Measurements from ENCODE around the gene CD302.
"Not testable (repeated sequence)": the region's sequence is repeated elsewhere in the genome, so short reads cannot be mapped to it uniquely, and the experiment has no call there.

Gene CD302

DNA sequence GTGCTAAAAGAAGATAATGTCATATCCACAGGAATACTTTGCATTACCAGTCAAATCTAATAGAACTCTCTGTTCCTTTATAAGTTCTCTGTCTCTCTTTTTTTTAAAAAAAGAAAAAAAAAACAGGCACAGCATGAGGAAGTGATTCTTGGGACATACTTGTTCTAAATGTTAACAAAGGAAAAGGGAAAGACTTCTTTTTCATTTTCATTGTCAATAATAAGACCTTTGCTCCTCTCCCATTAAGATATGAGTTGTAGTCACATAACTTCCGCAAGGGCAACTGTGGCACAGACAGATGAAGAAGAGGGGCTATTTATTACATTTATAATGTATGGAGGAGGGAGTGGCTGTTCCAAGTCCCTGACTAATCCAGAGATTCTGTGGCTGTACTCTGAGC lies 4.7 kb downstream of the CD302 start:
- no peak for DNase-seq (ENCODE audit: low read depth)

DNA sequence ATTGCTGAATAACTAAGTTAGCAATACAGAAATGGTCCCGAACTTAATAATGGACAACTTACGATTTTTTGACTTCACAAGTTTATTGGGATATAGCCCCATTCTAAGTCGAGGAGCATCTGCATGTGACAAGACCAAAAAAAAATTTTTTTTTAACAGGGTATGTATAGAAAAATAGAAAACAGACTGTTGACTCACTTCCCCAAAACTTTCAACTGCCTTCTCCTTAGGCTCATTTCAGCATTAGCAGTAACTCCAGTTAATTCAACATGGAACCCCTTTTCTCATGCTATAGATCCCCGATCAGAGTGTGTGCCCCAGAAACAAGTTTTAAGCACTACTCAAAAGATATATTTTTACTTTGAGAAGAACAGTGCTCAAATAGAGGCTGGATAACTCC lies 5.4 kb downstream of the CD302 start:
- DNase-seq (ENCODE audit: low read depth) = no peak

DNA sequence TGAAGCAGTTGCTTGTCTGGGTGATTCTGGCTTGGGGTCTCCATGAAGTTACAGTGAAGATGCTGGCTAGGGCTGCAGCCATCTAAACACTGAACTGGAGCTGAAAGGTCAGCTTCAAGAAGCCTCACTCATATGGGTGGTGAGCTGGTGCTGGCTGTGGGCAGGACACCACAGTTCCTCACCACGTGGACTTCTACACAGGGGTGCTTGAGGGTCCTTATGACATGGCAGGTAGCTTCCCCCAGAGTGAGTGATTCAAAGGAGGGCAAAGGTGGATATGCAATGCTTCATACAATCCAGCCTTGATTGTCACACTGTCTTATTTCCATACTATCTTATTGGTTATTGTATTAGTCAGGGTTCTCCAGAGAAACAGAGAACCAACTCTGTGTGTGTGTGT lies 6.0 kb downstream of the CD302 start:
- no peak for DNase-seq (ENCODE audit: low read depth)

DNA sequence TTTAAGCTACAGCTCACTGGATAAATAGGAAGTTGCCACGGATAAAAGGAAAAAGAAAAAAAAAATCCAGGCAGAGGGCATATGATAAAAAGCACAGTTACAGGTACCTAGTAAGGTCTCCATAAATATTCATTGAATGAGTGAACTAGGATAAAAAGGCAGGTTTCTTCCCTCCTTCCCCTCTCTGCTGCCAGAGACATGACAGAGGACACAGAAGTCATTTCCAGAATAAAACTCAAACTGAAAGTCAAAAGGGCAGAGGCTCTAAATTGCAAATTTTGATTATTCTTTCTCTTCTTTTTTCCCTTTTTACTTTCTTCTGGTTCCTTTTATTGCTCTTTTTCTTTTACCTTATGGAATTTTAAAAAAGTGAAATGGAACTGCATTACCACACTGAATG lies 7.7 kb downstream of the CD302 start:
- DNase-seq (ENCODE audit: low read depth) = no peak

DNA sequence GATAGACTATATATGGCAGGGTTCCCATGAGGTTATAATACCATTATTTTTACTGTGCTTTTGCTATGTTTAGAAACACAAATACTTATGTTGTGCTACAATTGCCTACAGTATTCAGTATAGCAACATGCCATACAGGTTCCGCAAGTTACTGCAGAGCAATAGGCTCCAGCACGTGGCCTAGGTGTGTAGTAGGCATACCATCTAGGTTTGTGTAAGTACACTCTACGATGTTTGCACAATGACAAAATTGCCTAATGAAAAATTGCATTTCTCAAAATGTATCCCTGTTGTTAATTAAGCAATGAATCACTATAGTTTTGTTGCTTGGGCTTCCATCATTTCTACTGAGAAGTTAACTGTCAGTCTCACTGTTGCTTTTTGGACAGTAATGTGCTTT lies 9.8 kb downstream of the CD302 start:
- DNase-seq (ENCODE audit: low read depth) = no peak

DNA sequence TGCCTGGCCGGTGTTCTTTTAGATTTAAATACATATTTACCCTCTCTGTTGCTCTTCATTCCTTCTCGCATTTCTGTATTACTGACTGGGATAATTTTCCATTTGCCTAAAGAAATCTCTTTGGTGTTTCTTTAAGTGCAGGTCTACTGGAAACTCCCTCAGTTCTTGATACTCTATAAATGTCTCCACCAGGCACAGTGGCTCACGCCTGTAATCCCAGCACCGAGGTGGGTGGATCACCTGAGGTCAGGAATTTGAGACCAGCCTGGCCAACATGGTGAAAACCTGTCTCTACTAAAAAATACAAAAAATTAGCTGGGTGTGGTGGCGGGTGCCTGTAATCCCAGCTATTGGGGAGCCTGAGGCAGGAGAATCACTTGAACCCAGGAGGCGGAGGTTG lies 10.4 kb downstream of the CD302 start:
- DNase-seq (ENCODE audit: low read depth) = not testable (repeated sequence)

DNA sequence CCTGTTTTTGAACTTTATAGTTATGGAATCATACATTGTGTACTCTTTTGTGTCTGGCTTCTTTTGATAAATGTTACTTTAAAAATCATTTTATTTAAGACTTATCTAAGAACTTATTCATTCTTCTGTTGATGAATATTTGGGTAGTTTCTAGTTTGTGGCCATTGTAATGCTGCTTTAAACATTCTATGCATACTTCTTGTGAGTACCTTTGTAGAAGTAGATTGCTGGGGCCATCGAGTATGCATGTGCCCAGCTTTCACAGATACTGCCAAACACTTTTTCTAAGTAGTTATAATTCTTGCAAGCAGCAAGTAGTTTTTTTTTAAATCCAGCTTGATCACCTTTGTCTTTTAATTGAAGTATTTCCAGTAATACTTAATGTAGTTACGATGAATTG lies 11.1 kb downstream of the CD302 start:
- no peak for DNase-seq (ENCODE audit: low read depth)

DNA sequence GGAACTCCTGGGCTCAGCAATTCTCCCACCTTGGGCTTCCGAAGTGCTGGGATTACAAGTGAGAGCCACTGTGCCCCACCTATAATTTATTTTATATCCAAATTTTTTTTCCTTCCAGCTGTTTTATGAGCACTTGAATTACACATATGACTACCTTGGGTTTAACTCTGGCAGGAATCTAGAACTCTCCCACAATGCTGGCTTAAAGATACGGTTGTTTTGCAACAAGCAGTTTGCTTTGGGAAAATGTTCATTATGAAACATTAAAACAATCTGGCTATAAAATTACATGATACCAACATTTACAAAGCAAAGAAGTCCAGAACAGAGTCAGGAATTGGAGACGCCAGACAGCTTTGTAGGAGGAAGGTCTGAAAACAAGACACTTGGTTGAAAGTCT lies 12.8 kb downstream of the CD302 start:
- no peak for DNase-seq (ENCODE audit: low read depth)

DNA sequence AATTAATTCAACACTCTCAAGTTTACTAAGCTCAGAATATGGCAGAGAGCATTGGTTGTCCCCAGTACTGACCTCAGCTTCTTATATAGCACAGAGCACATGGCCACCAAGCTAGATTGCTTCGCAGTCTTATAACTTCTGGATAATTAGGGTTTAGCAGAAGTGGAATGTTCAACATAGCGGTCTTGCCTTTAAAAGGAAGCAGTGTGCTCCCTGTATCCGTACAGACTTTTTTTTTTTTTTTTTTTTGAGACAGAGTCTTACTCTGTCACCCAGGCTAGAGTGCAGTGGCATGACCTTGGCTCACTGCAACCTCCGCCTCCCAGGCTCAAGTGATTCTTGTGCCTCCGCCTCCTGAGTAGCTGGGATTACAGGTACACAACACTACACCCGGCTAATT lies 13.3 kb downstream of the CD302 start:
- not testable (repeated sequence) for DNase-seq (ENCODE audit: low read depth)

DNA sequence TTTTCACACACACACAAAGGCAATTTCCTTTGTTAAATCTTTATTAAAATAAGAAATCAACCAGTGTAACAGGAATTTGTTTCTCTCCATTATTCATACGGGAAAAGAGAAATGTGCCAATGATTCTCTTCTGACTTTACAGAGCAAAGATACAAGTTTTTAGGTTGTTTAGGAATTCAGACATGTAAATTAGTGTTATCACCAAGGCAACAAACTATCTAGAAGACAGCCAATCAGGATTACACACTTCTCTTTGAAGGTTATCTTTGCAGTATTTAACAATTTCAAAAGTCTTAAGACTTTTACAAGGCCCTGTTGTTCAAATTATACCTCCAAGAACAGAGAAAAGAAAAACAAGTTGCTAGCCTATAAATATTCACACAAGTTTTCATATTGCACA lies 14.5 kb downstream of the CD302 start:
- no peak for DNase-seq (ENCODE audit: low read depth)

DNA sequence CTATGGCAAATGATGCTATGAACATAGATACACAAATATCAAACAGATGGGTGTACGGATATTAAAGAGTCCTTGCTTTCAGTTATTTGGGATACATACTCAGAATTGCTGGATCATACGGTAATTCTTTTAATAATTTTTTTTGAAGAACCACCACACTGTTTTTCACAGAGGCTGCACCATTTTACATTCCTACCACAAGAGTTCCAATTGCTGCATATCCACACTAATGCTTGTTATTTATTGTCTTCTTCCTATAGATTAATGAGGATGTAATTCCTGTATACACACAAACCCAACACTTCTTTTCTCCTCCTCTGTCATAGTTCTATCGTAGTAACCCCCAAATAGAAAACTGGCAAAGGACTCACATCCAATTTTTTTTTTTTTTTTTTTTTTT lies 21.7 kb downstream of the CD302 start:
- DNase-seq (ENCODE audit: low read depth) = no peak

DNA sequence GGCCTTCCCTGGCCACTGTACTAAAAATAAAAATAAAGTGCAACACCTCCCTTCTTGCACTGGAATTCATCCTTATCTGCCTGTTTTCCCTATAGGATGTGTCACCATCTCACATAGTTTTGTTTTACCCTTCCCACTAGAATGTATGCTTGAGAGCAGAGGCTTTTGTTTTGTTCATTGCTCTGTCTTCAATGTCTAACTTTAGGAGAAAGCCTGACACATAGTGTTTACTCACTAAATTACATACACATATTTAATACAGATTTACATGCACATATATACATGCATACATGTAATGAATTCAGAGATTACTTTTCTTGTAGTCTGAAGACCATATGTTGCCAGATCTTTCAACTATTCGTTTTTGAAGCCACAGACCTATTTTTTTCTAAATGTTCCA lies 23.0 kb downstream of the CD302 start:
- DNase-seq (ENCODE audit: low read depth) = no peak

DNA sequence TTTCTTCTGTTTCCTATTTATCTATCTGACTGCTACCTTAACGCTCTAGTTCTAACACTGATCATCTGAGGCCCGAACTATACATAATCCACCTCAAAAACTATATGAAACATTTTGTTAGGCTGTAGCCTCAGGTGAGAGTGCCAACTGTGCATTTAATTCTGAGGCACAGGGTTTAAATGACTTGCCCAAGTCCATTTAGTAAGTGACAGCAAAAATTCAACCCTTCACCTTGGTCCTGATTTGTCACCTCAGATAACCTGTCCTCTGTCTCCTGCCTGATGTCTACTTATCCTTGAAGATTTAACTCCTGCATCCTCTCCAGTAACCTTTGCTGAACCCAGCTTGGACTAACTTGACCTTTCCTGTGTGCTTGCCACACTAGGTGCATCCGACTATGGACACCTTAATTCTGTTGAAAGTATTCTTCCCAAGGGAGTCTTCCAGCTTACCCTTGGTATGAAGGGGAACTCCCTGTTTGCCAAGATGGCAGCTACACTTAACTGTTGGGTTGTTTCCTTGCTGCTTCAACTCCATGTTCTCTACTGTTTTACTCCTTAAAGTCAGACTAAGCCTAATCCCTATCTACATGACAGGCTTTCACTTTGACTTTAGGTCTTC lies 23.5 kb downstream of the CD302 start:
- DNase-seq (ENCODE audit: low read depth) = no peak

DNA sequence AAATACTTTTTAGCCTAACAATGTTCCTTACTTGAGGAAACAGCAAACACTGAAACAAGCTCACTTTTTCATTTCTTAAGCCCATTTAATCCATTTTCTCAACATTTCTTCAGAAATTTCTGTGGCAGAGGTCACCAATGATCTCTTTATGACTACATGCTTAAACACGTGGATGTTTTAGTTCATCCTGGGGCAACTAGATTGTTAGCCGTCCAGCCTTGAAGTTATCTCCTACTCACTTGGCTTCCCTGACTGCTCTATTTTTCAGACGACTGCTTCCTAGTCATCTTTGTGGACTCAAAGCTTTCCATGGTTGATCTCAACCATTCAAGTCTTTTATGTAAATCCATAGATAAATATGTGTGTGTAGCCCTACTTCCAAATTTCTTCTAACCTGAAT lies 24.1 kb downstream of the CD302 start:
- no peak for DNase-seq (ENCODE audit: low read depth)

DNA sequence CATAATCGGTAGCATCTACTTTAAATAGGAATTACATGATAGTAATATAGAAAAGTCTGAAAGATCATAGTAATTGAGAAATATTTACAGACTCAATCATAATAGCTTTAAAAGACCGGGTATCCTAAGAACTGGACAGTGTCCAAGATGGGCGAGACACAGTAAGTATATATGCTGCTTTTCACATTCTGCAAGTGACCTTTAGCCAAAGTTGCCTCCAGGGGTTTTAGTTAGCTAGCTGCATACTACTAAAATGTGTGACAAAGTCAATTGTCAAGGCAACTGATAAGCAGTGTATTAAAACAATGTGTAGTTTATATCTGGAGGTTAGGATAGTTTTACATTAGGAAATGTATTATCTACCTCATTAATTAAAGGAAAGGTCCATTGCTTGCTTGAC lies 24.6 kb downstream of the CD302 start:
- DNase-seq (ENCODE audit: low read depth) = no peak

DNA sequence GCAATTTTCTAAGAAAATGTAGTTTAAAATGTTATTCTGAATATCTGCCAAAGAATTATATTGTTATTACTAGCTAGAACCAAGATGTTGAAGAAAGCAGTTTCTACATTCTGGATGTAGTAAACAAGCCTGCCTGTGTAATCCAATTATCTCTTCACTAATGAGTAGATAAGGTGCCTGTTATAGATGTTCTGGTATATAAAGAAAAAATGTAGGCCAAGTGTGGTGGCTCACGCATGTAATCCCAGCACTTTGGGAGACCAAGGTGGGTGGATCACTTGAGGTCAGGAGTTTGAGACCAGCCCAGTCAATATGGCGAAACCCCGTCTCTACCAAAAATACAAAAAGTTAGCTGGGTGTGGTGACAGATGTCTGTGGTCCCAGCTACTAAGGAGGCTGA lies 28.9 kb downstream of the CD302 start:
- no peak for DNase-seq (ENCODE audit: low read depth)

DNA sequence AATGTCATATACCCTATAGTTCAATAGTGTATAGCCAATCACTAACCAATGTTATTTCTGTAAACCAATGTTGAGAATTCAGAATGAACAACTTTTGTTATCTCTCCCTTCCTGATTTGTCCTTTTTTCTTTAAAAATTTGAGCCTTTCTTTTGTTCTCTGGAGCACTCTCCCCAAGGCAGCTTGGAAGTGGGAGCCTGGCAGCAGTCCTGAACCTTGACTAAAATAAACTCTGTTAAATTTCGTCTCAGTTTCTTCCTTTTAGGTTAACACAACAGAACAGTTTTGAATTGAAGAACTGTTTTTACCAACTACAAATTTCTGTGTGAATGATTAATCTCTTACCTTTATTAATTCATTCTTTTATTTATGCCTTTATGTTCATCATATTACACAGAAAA lies 35.9 kb downstream of the CD302 start:
- DNase-seq (ENCODE audit: low read depth) = no peak

DNA sequence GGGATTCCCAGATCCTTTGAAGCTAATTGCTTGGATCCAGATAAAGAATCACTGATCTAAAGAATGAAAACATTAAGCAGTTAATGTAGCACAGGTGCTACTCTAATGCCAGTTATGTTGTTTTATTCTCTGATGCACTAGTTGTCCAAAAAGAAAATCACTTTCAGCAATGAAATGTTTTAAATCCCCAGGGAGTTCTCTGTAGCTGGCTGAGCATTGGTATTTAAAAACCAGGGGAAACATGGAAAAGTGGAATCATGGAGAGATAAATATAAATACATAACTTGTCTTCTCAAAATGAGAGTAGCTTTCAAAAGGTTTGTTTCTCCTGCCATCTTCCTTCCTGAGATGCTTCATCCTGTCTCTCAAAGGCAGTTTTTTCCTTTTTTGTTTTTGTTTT lies 37.7 kb downstream of the CD302 start:
- DNase-seq (ENCODE audit: low read depth) = no peak

DNA sequence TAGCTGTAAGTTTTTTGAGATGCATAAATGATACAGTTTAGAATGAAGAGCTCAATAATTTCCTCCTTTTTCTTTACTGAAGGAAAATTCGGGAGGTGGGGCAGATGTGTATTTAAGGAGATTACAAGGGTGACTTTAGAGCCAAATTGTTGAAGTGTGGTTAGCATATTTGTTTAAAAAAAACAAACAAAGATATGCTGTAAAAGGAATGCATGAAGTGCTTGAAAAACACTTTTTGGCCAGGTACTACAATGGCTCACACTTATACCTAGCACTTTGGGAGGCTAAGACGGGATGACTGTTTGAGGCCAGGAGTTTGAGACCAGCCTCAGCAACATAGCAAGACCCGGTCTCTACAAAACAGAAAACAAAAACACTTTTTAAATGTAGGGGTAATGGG lies 38.4 kb downstream of the CD302 start:
- DNase-seq (ENCODE audit: low read depth) = no peak

DNA sequence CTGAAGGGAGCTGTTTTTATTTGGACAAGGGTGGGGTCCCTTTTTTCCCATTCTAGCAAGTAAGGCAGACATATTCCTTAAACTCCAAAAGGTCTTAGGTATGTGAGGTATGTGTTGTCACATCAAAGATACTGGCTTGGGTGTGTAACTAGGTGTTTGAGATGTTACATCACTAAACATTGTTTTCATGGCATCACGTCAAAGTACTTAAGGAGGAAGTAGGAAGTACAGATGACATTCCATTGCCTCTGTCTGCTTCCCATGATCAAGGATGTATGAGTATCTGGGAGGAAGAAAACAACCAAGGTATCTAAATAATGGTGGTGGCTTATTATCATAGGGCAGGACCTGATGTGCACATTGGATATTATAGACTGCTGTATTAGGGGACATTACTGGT lies 39.3 kb downstream of the CD302 start:
- DNase-seq (ENCODE audit: low read depth) = no peak

DNA sequence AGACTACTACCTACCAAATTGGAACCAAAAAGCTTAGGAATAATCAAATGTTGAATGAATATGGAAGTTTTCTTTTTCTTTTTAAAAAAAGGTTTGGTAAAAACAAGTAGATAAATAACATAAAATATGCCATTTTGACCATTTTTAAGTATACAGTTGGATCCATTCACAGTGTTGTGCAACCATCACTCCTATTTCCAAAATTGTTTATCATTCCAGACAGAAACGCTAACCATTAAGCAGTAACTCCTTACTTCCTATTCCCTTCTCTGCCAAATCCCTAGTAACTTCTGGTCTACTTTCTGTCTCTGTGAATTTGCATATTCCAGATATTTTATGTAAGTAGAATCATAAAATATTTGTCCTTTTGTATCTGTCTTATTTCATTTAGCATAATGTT lies 39.8 kb downstream of the CD302 start:
- DNase-seq (ENCODE audit: low read depth) = no peak

DNA sequence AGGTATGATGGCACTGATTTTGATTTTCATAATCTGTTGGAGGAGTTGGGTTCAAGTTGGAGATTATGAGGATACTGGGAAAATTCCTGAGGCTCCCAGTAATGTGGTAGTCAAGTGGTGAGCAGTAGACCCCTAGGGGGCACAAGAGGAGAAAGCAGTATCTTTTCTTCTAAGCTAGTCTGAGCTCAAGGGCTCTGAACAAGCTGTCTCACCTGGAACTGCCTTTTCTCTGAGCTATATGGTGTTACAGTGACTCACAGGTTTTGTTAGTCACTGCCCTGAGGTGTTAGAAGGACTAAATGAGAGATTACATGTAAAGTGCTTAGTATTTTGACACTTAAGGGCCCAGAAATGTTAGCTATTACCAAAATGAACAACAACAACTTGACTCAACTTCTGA lies 42.2 kb downstream of the CD302 start:
- no peak for DNase-seq (ENCODE audit: low read depth)

DNA sequence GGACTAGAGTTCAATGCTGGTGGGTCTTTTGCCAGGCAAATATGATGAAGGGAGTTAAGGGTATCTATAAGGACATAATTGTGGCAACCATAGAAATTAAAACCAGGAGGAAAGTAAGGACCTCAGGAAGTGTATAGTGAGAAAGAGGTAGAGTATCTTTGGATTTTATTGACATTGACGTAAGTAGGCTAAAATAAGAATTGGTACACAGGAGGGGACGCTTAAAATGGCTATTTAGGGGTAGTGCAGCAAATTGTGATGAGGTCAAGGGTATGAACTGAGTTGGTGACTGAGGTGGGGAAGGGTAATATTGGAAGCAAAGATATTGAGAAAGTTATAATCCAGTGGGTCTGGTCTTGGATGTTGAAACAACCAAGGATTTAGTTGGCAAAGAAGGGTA lies 43.0 kb downstream of the CD302 start:
- DNase-seq (ENCODE audit: low read depth) = no peak

DNA sequence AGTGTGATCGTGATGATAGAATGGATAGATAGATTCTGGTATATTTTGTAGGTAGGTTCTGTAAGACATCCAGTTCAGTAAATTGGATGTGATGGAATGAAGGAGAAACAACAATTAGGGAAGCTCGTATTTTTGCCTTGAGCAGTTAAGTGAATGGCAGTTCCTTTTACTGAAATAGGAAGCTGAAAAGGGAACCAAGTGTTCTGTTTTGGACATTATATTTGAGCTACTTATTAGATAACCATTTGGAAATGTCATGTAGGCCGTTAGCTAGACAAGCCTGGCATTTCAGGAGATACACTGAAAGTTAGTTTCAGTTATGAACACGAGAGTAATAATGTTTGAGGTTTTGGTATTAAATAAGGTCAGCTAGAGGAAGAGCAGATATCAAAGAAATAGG lies 44.2 kb downstream of the CD302 start:
- no peak for DNase-seq (ENCODE audit: low read depth)

DNA sequence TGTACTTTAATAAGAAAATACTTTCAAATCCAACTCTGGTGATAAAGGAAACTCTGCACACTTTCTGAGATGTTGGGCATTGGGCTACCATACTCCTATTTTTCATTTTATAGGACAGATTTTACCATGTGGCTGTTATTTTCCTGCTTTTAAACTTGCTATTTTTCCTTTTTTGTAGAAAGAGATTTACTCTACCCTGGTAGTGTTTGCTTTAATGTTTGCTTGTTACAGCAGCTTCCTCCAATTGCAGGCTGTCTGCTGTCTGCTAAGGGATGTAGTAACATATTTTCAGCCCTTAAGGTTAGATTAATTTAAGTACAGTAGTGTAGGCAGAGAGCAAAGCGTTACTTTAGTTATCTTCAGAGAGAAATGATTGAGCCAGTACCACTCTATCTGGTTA lies 47.1 kb downstream of the CD302 start:
- no peak for DNase-seq (ENCODE audit: low read depth)

All from stimulated activated CD8-positive, alpha-beta memory T cell treated with anti-CD3 and anti-CD28 coated beads, Interleukin-15, amount 100 ng/mL, for 1 hour (primary cell).